Dedifferentiated amniotic fluid mesenchymal stem cell (primary cell): ENCODE measurements around the gene SIRT3.

ENCODE experiments used
- DNase-seq: peaks from one replicate; pipeline ENCODE4 v3.0.0-alpha.2; 2016; ENCODE audit errors: extremely low spot score

The SIRT3 gene

DNA sequence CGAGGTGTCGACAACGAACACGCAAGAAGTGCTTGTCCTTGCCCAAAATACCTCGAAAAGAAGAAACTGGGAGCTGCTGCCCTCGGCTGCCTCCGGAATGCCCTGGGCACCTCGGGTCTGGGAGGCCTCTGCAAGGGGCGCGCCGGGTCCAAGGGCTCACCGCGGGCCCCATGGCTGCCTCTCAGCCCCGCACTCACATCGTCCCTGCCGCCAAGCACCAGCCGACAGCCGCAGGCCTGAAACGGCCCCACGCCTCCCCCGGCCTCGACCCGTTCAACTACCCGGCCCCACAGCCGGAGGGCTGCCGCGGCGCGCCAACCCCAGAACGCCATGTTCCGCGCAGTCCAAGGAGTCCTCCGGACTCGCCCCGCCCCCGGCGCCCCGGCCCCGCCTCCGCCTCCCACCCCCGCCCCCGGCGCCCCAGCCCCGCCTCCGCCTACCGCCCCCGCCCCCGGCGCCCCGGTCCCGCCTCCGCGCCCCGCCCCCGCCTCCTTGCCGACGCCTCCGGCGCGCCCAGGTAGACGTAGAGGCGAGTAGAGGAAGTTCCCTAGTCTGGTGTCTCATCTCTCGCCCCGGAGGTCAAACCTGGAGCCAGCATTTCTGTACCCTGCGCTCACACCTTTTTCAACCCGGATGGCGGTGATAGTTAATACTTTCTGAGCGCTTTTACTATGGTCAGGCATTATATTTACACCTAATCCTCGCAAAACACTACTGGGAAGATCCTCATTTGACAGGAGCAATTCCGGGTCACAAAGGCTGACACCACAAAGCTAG, at the start of gene SIRT3:
Gene SIRT3 (minus strand): TSS at position 346 of the 777 bp plus-strand sequence. CDS start 14 bp downstream, at position 332.
- DNase-seq: peak; percentile 35

- no peak for DNase-seq
Measured at GRCh38 chr11:285894-286220, 49.7 kb upstream of the SIRT3 start.

DNA sequence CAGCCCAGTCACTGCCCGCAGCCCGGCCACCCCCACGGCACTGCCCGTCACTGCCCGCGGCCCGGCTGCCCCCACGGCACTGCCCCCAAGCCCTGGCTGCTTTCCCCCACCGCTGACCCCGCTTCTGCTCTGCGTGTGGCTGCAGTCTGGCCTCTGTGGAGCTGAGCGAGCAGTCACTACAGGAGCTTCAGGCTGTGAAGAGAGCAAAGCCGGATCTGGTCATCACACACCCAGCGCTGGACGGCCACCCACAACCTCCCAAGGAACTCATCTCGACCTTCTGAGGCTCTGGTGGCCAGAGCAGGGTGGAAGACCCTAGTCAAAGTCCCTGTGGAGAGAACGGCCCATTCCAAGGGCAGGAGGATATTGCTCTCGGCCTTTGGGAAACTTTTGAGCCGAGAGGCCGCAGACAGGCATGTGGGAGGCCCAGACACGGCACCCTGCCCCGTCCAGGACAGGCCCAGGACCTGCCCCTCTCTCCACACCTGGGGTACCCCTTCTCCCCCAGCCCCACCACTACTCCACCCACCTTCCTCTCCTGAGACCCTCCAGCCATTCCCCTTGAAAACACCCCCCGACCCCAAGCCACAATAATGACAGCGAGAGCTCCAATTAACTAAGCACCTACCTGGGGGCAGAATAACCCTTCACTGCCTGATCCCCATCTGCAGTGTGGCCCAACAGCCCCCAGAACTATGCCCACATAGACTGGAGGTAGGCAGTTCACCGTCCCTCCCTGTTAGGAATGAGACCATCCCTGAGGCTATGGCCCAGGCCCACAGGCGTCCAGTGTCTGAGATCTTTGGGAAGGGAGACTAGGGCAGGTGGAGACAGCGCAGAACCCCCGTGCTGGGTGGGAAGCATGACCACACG, 49.1 kb upstream of the SIRT3 start:
- no peak for DNase-seq

GRCh38 chr11:284105-285020, 48.2 kb upstream of the SIRT3 start:
- DNase-seq: no peak

- DNase-seq: no peak
Measured at GRCh38 chr11:283405-284104, 47.4 kb upstream of the SIRT3 start.

DNA sequence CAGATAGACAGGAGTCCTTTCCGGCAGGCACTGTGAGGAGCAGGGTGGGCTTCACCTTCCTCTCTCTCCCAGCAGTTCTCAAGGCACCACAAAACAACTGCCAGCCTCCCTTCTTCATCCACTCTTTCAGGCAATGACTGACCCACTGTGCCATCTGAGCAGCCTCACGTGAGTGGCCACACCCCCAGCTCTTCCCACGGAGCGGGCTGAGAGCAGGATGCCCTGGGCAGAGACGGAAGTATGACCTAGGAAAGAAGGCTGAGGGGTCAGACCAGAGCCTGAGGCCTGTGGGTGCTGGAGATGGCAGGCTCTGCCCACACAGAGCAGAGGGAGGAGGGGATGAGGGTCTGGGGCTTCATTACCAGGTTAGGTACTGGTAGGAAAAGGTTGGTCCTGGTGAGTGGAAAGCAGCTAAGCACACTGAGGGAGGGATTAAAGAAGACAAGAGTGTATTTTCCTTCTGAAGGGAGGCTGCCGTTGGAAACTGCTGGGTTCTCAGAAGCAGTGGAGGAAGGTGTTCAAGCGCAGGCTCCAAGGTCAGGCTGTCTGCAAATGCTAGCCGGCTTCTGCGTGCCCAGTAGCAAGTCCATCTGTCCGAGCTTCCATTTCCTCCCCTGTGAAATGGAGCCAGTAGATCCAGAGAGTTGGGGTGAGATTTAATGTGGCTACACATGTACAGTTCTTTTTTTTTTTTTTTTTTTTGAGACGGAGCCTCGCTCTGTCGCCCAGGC, 46.7 kb upstream of the SIRT3 start:
- no peak for DNase-seq

- no peak for DNase-seq
Measured at GRCh38 chr11:282171-282570, 46.0 kb upstream of the SIRT3 start.

GRCh38 chr11:281486-282161, 45.5 kb upstream of the SIRT3 start:
- DNase-seq: no peak

- DNase-seq: no peak
Measured at GRCh38 chr11:280706-281485, 44.8 kb upstream of the SIRT3 start.

GRCh38 chr11:279966-280705, 44.0 kb upstream of the SIRT3 start:
- no peak for DNase-seq

GRCh38 chr11:279040-279965, 43.2 kb upstream of the SIRT3 start:
- no peak for DNase-seq

GRCh38 chr11:278001-278951, 42.1 kb upstream of the SIRT3 start, which contains the start of gene NLRP6:
Gene NLRP6 (plus strand): TSS chr11:278407. CDS start chr11:278570, 163 bp downstream.
- DNase-seq: no peak

DNA sequence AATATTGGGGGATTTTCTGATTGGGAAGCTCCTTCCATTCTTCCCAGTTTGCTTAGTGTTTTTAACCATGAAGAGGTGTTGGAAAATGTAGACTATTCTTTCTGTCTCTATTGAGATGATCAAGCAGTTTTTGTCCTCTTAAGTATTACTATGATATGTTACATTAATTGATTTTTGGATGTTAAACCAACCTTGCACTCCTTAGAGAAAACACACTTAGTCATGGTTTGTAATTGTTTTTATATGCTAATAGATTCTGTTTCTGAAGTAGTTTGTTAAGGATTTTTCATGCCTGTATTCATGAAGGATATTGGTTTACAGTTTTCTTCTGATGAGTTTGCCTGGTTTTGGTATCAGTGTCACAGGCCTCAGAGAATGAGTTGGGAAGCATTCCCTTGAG, 40.1 kb upstream of the SIRT3 start:
- no peak for DNase-seq

- DNase-seq: no peak
Measured at GRCh38 chr11:272931-273198, 36.7 kb upstream of the SIRT3 start.

DNA sequence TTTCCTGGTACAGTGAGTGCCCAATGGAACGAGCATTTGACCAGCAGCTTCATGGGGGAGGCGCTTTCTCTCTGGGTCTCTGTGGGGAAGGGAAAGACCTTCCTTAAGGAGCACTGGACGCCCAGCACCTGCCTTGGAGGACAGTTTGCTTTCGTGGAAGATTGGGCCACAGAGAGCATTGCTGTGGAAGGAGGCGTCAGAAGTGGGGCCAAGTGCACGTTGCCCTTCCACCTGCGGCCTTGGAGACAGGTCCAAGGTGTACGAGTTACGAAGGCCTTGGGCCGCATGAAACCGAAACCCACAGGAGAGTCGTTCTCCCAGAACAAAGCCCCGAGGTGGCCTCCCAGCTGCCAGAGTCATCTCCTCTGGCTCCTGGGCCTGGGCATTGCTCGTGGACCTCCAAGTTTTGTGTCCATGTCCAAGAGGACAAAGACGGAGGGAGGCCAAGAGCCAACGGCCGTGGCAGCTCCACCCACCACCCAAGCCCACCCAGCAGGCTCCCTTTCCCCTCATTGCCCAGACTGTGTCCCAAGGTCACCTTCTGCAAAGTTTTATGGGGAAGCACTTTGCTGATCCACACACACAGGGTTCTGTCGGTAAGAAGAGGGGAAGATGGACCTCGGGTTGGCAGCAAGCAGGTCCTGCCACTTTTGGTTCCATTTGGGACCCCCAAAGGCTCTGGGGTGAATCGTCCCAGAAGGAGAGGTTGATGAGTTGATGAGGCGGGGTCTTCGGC, 36.2 kb upstream of the SIRT3 start:
- no peak for DNase-seq

DNA sequence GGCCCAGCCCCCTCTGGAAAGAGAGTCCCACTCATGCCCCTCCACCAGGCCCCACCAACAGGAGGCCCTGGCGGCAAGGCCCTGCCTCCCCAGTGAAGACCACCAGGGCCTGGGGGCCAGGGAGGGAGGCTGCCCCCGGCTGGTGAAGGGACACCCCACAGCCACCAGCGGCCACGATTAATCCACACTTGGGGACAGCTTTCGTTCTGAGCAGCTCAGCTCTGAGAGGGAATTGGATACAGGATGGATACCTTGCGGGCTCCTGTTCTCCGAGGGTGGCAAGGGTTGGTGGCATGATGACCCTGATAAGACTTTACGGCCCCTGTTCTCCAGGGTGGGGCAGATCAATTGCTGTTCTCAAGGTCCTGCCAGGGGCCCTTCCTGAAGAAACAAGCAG, 35.2 kb upstream of the SIRT3 start:
- no peak for DNase-seq
